SK-N-SH (cell line): ENCODE measurements around the gene ARHGEF11.

Experiments
- CTCF ChIP-seq: fragments of 200-600 bp; sonication (generic); IDR thresholded peaks from 2 replicates; pipeline ENCODE4 v1.6.1; 2017; ENCODE audit warnings: antibody characterized with exemption, mild to moderate bottlenecking, moderate library complexity
- EP300 ChIP-seq, 2 experiments: IDR thresholded peaks; 2 replicates each; pipeline versions ENCODE4 v1.4.0 to v1.6.1; 2012; ENCODE audit warnings: borderline replicate concordance in 1 of 2, low read depth in 1 of 2, low read length in 1 of 2
- EZH2phosphoT487 ChIP-seq: fragments of 200-600 bp; sonication (generic); IDR thresholded peaks from 2 replicates; pipeline ENCODE4 v1.6.1; 2017; ENCODE audit warnings: low read depth, mixed run types, mild to moderate bottlenecking, antibody characterized with exemption, moderate library complexity, borderline replicate concordance
- FOSL2 ChIP-seq: IDR thresholded peaks from 2 replicates; pipeline ENCODE4 v1.4.0; 2012; ENCODE audit warnings: low read depth, mild to moderate bottlenecking, moderate library complexity, borderline replicate concordance
- MAX ChIP-seq: IDR thresholded peaks from 2 replicates; pipeline ENCODE4 v1.4.0; 2012; ENCODE audit warnings: low read depth
- MEF2A ChIP-seq: IDR thresholded peaks from 2 replicates; pipeline ENCODE4 v1.4.0; 2012; ENCODE audit warnings: low read depth, borderline replicate concordance
- POLR2AphosphoS5 ChIP-seq: IDR thresholded peaks from 2 replicates; pipeline ENCODE4 v1.6.1; 2012; ENCODE audit warnings: low read depth, low read length
- RCOR1 ChIP-seq: fragments of 150-350 bp; IDR thresholded peaks from 2 replicates; pipeline ENCODE4 v1.6.1; 2017; ENCODE audit warnings: antibody characterized with exemption, low read length
- REST ChIP-seq: IDR thresholded peaks from 2 replicates; pipeline ENCODE4 v1.6.1; 2012; ENCODE audit warnings: mild to moderate bottlenecking, low read depth, low read length, moderate library complexity
- SIN3A ChIP-seq: IDR thresholded peaks from 2 replicates; pipeline ENCODE4 v1.6.1; 2012; ENCODE audit warnings: low read depth, mild to moderate bottlenecking, low read length, moderate library complexity, borderline replicate concordance
- USF2 ChIP-seq: fragments of 150-350 bp; IDR thresholded peaks from 2 replicates; pipeline ENCODE4 v1.6.1; 2017; ENCODE audit warnings: antibody characterized with exemption, low read length, low read depth, borderline replicate concordance
- YY1 ChIP-seq: IDR thresholded peaks from 2 replicates; pipeline ENCODE4 v1.4.0; 2012; ENCODE audit warnings: low read depth, mild to moderate bottlenecking

GRCh38 chr1:156887317-156887716 is 158.2 kb downstream of the ARHGEF11 start:
- TF ChIP-seq POLR2AphosphoS5 (no peak), MAX (no peak), YY1 (no peak), CTCF (no peak), USF2 (no peak), REST (no peak), EZH2phosphoT487 (no peak), MEF2A (no peak), RCOR1 (no peak), EP300 (IDR thresholded peaks at IDR 0.05; ENCODE audit: borderline replicate concordance in 1 of 2, low read depth in 1 of 2, low read length in 1 of 2) (no peak), FOSL2 (no peak), SIN3A (no peak)
